GM23248 (cell line): ENCODE measurements around the gene AIPL1. TPM values are rescaled to one million over a fixed set of nuclear protein-coding genes. Genes with fewer than 3 reads are reported as not detected.

Source experiments
- DNase-seq: peaks from one replicate; pipeline ENCODE4 v3.0.0-alpha.2; 2015
- H2AFZ ChIP-seq: fragments of 200-600 bp; sonication (generic); 2 replicates; pipeline ENCODE4 v1.6.1; 2016; ENCODE audit warnings: antibody characterized with exemption
- H3F3A ChIP-seq: fragments of 200-600 bp; sonication (generic); 2 replicates; pipeline ENCODE4 v1.6.1; 2016; ENCODE audit warnings: mild to moderate bottlenecking, antibody characterized with exemption, mixed run types; ENCODE audit not compliant: insufficient read depth
- H3K27ac ChIP-seq: fragments of 200-600 bp; sonication (generic); 2 replicates; pipeline ENCODE4 v1.5.1; 2016; ENCODE audit warnings: mild to moderate bottlenecking
- H3K27me3 ChIP-seq: fragments of 200-600 bp; sonication (generic); replicated peaks from 2 replicates; pipeline ENCODE4 v1.6.1; 2016; ENCODE audit warnings: mild to moderate bottlenecking; ENCODE audit not compliant: insufficient read depth
- H3K36me3 ChIP-seq: fragments of 200-600 bp; sonication (generic); 2 replicates; pipeline ENCODE4 v1.6.1; 2016; ENCODE audit warnings: low read depth, mild to moderate bottlenecking
- H3K4me1 ChIP-seq: fragments of 200-600 bp; sonication (generic); 2 replicates; pipeline ENCODE4 v1.6.1; 2016; ENCODE audit warnings: mild to moderate bottlenecking; ENCODE audit not compliant: insufficient read depth
- H3K4me2 ChIP-seq: fragments of 200-600 bp; sonication (generic); one replicate; pipeline ENCODE4 v1.6.1; 2016; ENCODE audit warnings: mild to moderate bottlenecking; ENCODE audit not compliant: unreplicated experiment
- H3K4me3 ChIP-seq: fragments of 200-600 bp; sonication (generic); 2 replicates; pipeline ENCODE4 v1.5.1; 2016; ENCODE audit warnings: mild to moderate bottlenecking
- H3K79me2 ChIP-seq: fragments of 200-600 bp; sonication (generic); 2 replicates; pipeline ENCODE4 v1.6.1; 2016; ENCODE audit warnings: mild to moderate bottlenecking; ENCODE audit not compliant: insufficient read depth
- H3K9ac ChIP-seq: fragments of 200-600 bp; sonication (generic); 2 replicates; pipeline ENCODE4 v1.6.1; 2016; ENCODE audit warnings: mild to moderate bottlenecking
- H3K9me2 ChIP-seq: fragments of 200-600 bp; sonication (generic); 2 replicates; pipeline ENCODE4 v1.6.1; 2016; ENCODE audit warnings: mixed run types, mild to moderate bottlenecking, moderate library complexity; ENCODE audit not compliant: insufficient read depth
- H3K9me3 ChIP-seq: fragments of 200-600 bp; sonication (generic); one replicate; pipeline ENCODE4 v1.6.1; 2017; ENCODE audit warnings: low read depth
- H4K20me1 ChIP-seq: fragments of 200-600 bp; sonication (generic); 2 replicates; pipeline ENCODE4 v1.6.0; 2016; ENCODE audit not compliant: insufficient read depth
- EZH2 ChIP-seq: fragments of 200-600 bp; sonication (generic); IDR thresholded peaks from 2 replicates; pipeline ENCODE4 v1.6.1; 2018; ENCODE audit warnings: antibody characterized with exemption, mild to moderate bottlenecking; ENCODE audit not compliant: insufficient read depth, poor library complexity, severe bottlenecking
- EZH2phosphoT487 ChIP-seq: fragments of 200-600 bp; sonication (generic); IDR thresholded peaks from 2 replicates; pipeline ENCODE4 v1.6.1; 2018; ENCODE audit warnings: antibody characterized with exemption, moderate library complexity, mild to moderate bottlenecking, low read depth; ENCODE audit not compliant: insufficient read depth
- WGBS, 2 experiments: methylation state at CpG; one replicate each; pipeline ENCODE4 v1.1.6; 2015 to 2017; ENCODE audit warnings: low lambda C conversion rate in 2 of 2, low coverage in 1 of 2; ENCODE audit errors: missing lambda C conversion rate in 2 of 2; 5-methylcytosine and 5-hydroxymethylcytosine counted together
- in situ Hi-C: fragments of 300-500 bp; cut with MboI; formaldehyde crosslinking; loops from 2 replicates; pipeline ENCODE4 v1.15.0; 2020
- polyA plus RNA-seq: library from polyadenylated mRNA; unstranded; fragments of >200 nt; fragmentation: Nextera tagmentation; extraction: Ambion mirVana; gene quantifications from 2 replicates; pipeline ENCODE4 v1.2.1, GENCODE V29; 2016
- total RNA-seq: library from RNA; depleted of rRNA; stranded (reverse); fragments of >200 nt; shearing (Covaris generic); gene quantifications from 2 replicates; pipeline ENCODE4 v1.2.3, GENCODE V29; 2014

Gene AIPL1
- total and polyA plus RNA-seq, 2 experiments from 2014 or later: not detected

- no peak for TF ChIP-seq EZH2phosphoT487
- TF ChIP-seq EZH2: no peak
- Histone ChIP-seq H3F3A (no peaks in the 10 kb centered on the region), H3K36me3 (no peaks in the 10 kb centered on the region), H3K79me2 (no peaks in the 10 kb centered on the region), H4K20me1 (no peaks in the 10 kb centered on the region), H3K4me1 (no peaks in the 10 kb centered on the region), H3K4me3 (no peak overlapping the region), H3K27ac (no peak overlapping the region), H3K9me3 (no peaks in the 10 kb centered on the region), H3K9ac (no peak overlapping the region), H3K9me2 (no peaks in the 10 kb centered on the region), H3K4me2 (no peak overlapping the region), H3K27me3 (no peaks in the 10 kb centered on the region), H2AFZ (no peak overlapping the region)
- in situ Hi-C loops: loop anchor here (5.0 to 25.0 kb wide), 3 partner anchors 842 to 1167 kb away; partner anchors contain the start of gene DHX33
- 63 to 67% methylated on average over 7 of the region's 7 CpGs for WGBS, 2 experiments
- DNase-seq: no peak
These were observed 5.7 kb downstream of the AIPL1 start for GRCh38 chr17:6429266-6429665.

- 69 to 77% methylated on average over 17 of the region's 17 CpGs for WGBS, 2 experiments
- H3K4me2 ChIP-seq: no peak overlapping the region
- in situ Hi-C loops: loop anchor here (5.0 to 25.0 kb wide), 3 partner anchors 841 to 1166 kb away; partner anchors contain the start of gene DHX33
These were observed 6.5 kb downstream of the AIPL1 start for GRCh38 chr17:6428207-6428965.

GRCh38 chr17:6427279-6427781 is 7.6 kb downstream of the AIPL1 start:
- H3K27ac ChIP-seq: no peak overlapping the region
- no peak for TF ChIP-seq EZH2phosphoT487
- TF ChIP-seq EZH2: no peak
- H3K4me3 ChIP-seq: peak overlapping the region; percentile 28; the same call in 1 of the 2 replicates
- no peaks in the 10 kb centered on the region for H3K79me2 ChIP-seq
- no peaks in the 10 kb centered on the region for H3K36me3 ChIP-seq
- peak overlapping the region; percentile 44; the same call in 1 of the 2 replicates for H2AFZ ChIP-seq
- WGBS, 2 experiments: 37% methylated on average over 7 of the region's 7 CpGs
- H3F3A ChIP-seq: no peaks in the 10 kb centered on the region
- H3K9ac ChIP-seq: 0 out of 2 replicates have a peak overlapping the region, but pooled peaks have one; percentile 18
- H3K4me1 ChIP-seq: no peaks in the 10 kb centered on the region
- no peaks in the 10 kb centered on the region for H4K20me1 ChIP-seq
- no peaks in the 10 kb centered on the region for H3K9me3 ChIP-seq
- peak; percentile 64 for DNase-seq
- no peaks in the 10 kb centered on the region for H3K9me2 ChIP-seq
- H3K27me3 ChIP-seq: no peaks in the 10 kb centered on the region
- peak overlapping the region; percentile 49 for H3K4me2 ChIP-seq
- in situ Hi-C loops: loop anchor here (5.0 to 25.0 kb wide), 3 partner anchors 840 to 1165 kb away; partner anchors contain the start of gene DHX33

More at GRCh38 chr17:6428207-6428965, 6.5 kb downstream of the AIPL1 start:
- H2AFZ ChIP-seq: no peak overlapping the region
- no peaks in the 10 kb centered on the region for H3K9me2 ChIP-seq
- H3F3A ChIP-seq: no peaks in the 10 kb centered on the region
- H3K79me2 ChIP-seq: no peaks in the 10 kb centered on the region
- H3K27me3 ChIP-seq: no peaks in the 10 kb centered on the region
- DNase-seq: no peak
- no peaks in the 10 kb centered on the region for H4K20me1 ChIP-seq
- TF ChIP-seq EZH2phosphoT487: no peak
- TF ChIP-seq EZH2: no peak
- no peaks in the 10 kb centered on the region for H3K4me1 ChIP-seq
- no peak overlapping the region for H3K9ac ChIP-seq
- H3K9me3 ChIP-seq: no peaks in the 10 kb centered on the region
- no peaks in the 10 kb centered on the region for H3K36me3 ChIP-seq
- H3K4me3 ChIP-seq: no peak overlapping the region
- no peak overlapping the region for H3K27ac ChIP-seq

GRCh38 chr17:6426356-6427101 is 8.4 kb downstream of the AIPL1 start:
- in situ Hi-C loops: loop anchor here (5.0 to 25.0 kb wide), 3 partner anchors 839 to 1164 kb away; partner anchors contain the start of gene DHX33
- no peak overlapping the region for H3K9ac ChIP-seq

More at GRCh38 chr17:6426356-6427101, 8.4 kb downstream of the AIPL1 start:
- no peaks in the 10 kb centered on the region for H4K20me1 ChIP-seq
- DNase-seq: no peak
- H3K9me3 ChIP-seq: no peaks in the 10 kb centered on the region
- no peak overlapping the region for H2AFZ ChIP-seq
- H3F3A ChIP-seq: no peaks in the 10 kb centered on the region
- H3K4me3 ChIP-seq: no peak overlapping the region
- no peaks in the 10 kb centered on the region for H3K9me2 ChIP-seq
- H3K27ac ChIP-seq: no peak overlapping the region
- no peaks in the 10 kb centered on the region for H3K36me3 ChIP-seq
- H3K27me3 ChIP-seq: no peaks in the 10 kb centered on the region
- TF ChIP-seq EZH2phosphoT487 (no peak), EZH2 (no peak)
- no peaks in the 10 kb centered on the region for H3K79me2 ChIP-seq
- H3K4me2 ChIP-seq: no peak overlapping the region
- no peaks in the 10 kb centered on the region for H3K4me1 ChIP-seq
- WGBS, 2 experiments: 78 to 81% methylated on average over 24 to 25 of the region's 25 CpGs
